ENCODE data around the gene SYNJ2. TPM values are rescaled to one million over a fixed set of nuclear protein-coding genes. Genes with fewer than 3 reads are reported as not detected.

SYNJ2 gene
- total RNA-seq, 1 donor from 2014 or later = 42.7 TPM

DNA sequence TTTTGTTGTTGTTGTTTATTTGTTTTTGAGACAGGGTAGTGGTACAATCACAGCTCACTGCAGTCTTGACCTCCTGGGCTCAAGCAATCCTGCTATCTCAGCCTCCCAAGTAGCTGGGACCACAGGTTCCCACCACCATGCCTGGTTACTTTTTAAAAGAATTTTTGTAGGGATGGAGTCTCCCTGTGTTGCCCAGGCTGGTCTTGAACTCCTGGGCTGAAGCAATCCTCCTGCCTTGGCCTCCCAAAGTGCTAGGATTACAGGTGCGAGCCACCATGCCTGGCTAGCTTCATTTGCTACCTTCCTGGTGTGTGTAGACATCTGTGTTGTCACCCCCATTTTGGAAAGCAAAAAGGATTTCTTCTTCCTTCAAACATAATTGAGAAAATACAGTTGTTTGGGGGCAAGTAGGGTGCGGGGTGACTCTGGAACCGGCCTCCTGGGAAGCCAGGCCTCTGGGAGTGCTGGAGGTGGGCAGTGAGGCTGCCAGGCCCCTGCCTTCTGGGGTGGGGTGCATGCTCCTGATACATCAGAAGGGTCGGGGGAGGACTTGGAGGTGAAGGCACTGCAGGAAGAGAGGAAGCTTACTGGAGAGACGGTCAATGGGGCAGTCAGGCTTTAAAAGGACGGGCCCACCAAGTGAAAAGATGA, 28.4 kb downstream of the SYNJ2 start:
- peaks cover 23% of the 10 kb centered on the region for H3K36me3 Mint-ChIP-seq
- peak overlapping the region; percentile 94 for H3K27ac Mint-ChIP-seq
- TF ChIP-seq, protein P1, sequence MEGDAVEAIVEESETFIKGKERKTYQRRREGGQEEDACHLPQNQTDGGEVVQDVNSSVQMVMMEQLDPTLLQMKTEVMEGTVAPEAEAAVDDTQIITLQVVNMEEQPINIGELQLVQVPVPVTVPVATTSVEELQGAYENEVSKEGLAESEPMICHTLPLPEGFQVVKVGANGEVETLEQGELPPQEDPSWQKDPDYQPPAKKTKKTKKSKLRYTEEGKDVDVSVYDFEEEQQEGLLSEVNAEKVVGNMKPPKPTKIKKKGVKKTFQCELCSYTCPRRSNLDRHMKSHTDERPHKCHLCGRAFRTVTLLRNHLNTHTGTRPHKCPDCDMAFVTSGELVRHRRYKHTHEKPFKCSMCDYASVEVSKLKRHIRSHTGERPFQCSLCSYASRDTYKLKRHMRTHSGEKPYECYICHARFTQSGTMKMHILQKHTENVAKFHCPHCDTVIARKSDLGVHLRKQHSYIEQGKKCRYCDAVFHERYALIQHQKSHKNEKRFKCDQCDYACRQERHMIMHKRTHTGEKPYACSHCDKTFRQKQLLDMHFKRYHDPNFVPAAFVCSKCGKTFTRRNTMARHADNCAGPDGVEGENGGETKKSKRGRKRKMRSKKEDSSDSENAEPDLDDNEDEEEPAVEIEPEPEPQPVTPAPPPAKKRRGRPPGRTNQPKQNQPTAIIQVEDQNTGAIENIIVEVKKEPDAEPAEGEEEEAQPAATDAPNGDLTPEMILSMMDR (IDR thresholded peaks at IDR 0.05; ENCODE audit: unreplicated experiment) = no peak
- H3K4me3 Mint-ChIP-seq = no peak overlapping the region
- no peak for DNase-seq (ENCODE audit: low spot score in 2 of 2, unreplicated experiment in 2 of 2)
- H3K4me1 Mint-ChIP-seq = peaks cover 30% of the 10 kb centered on the region
- H3K9me3 Mint-ChIP-seq = peaks cover 8% of the 10 kb centered on the region
- H3K27me3 Mint-ChIP-seq (ENCODE audit: low read depth) = no peaks in the 10 kb centered on the region

GRCh38 chr6:158010591-158011477, 29.2 kb downstream of the SYNJ2 start:
- peaks cover 23% of the 10 kb centered on the region for H3K36me3 Mint-ChIP-seq
- H3K4me3 Mint-ChIP-seq = no peak overlapping the region
- DNase-seq (ENCODE audit: low spot score in 2 of 2, unreplicated experiment in 2 of 2) = no peak
- H3K27ac Mint-ChIP-seq = peak overlapping the region; percentile 48
- no peaks in the 10 kb centered on the region for H3K27me3 Mint-ChIP-seq (ENCODE audit: low read depth)
- peaks cover 8% of the 10 kb centered on the region for H3K9me3 Mint-ChIP-seq
- TF ChIP-seq, protein P1 (IDR thresholded peaks at IDR 0.05; ENCODE audit: unreplicated experiment) = no peak
- peaks cover 27% of the 10 kb centered on the region for H3K4me1 Mint-ChIP-seq

DNA sequence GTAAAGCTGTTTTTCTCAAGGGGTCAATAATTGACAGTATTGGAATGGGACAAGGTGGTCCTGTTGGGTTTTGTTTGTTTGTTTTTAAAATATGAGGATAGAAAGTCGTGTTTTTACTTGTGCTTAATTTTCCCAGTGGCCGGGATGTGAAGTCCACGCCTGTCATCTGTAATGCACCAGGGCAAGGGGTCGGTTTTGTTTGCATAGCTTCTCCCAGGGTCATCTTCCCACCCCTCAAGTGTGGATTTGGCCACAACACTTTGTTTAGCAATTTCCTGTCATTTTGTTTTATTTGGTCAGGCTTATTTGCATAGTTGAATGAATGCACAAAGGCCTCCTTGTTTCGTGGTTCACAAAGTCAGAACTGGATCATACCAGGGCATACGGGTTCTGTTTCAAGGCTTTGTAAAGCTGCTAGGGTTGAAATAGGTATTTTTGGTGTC, 29.8 kb downstream of the SYNJ2 start:
- peaks cover 23% of the 10 kb centered on the region for H3K36me3 Mint-ChIP-seq
- no peak for DNase-seq (ENCODE audit: low spot score in 2 of 2, unreplicated experiment in 2 of 2)
- H3K27me3 Mint-ChIP-seq (ENCODE audit: low read depth) = no peaks in the 10 kb centered on the region
- peaks cover 8% of the 10 kb centered on the region for H3K9me3 Mint-ChIP-seq
- peaks cover 22% of the 10 kb centered on the region for H3K4me1 Mint-ChIP-seq
- no peak overlapping the region for H3K4me3 Mint-ChIP-seq
- H3K27ac Mint-ChIP-seq = no peak overlapping the region
- TF ChIP-seq, protein P1 (IDR thresholded peaks at IDR 0.05; ENCODE audit: unreplicated experiment) = no peak

- TF ChIP-seq, protein P1 (IDR thresholded peaks at IDR 0.05; ENCODE audit: unreplicated experiment) = no peak
- Mint-ChIP-seq H3K27ac (no peak overlapping the region), H3K27me3 (ENCODE audit: low read depth) (no peaks in the 10 kb centered on the region), H3K4me3 (no peak overlapping the region), H3K9me3 (peaks cover 8% of the 10 kb centered on the region), H3K36me3 (peaks cover 23% of the 10 kb centered on the region), H3K4me1 (peaks cover 23% of the 10 kb centered on the region)
- DNase-seq (ENCODE audit: low spot score in 2 of 2, unreplicated experiment in 2 of 2) = no peak
Observed at GRCh38 chr6:158011980-158012566, 30.4 kb downstream of the SYNJ2 start.

DNA sequence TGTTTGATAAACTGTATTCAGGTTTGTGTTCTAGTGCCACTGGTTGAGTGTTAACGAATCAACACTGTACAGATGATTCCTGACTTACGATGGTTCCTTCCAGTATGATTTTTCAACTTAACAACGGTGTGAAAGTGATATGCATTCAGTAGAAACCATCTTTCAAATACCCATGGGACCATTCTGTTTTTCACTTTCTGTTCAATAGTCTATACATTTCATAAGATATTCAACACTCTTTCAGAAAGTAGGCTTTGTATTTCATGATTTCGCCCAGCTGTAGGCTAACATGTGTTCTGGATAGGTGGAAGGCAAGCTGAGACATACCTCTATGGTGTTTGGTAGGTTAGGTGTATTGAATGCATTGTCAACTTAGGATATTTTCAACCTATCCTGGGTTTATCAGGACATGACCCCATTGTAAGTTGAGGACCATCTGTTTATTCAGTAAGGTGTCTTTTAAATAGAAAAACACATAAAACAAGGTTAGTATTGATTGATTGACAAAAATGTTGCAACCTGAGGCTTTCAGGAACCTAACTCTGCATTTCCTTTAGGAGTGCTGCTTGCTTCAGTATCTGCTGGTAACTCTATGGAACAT, 32.3 kb downstream of the SYNJ2 start:
- TF ChIP-seq, protein P1 (IDR thresholded peaks at IDR 0.05; ENCODE audit: unreplicated experiment) = no peak
- no peak overlapping the region for H3K4me3 Mint-ChIP-seq
- peaks cover 18% of the 10 kb centered on the region for H3K36me3 Mint-ChIP-seq
- H3K27ac Mint-ChIP-seq = no peak overlapping the region
- peaks cover 14% of the 10 kb centered on the region for H3K4me1 Mint-ChIP-seq
- no peak for DNase-seq (ENCODE audit: low spot score in 2 of 2, unreplicated experiment in 2 of 2)
- H3K9me3 Mint-ChIP-seq = peaks cover 6% of the 10 kb centered on the region
- H3K27me3 Mint-ChIP-seq (ENCODE audit: low read depth) = no peaks in the 10 kb centered on the region

Measured in mesothelial cell of epicardium (in vitro differentiated cells).